Naive thymus-derived CD8-positive, alpha-beta T cell (primary cell): ENCODE data around the gene RAN. TPM values are rescaled to one million over a fixed set of nuclear protein-coding genes. Genes with fewer than 3 reads are reported as not detected.
A peak's percentile ranks its signal among the peaks of the same experiment; 100 is the strongest.
"Not testable (repeated sequence)": the region's sequence is repeated elsewhere in the genome, so short reads cannot be mapped to it uniquely, and the experiment has no call there.

Experiments used
- ATAC-seq, 2 donors: fragments of 150-1000 bp; cut with Tn5 transposase in 1 of 2; sonication (Bioruptor Pico), chemical (Tn5 transposase) in 1 of 2; 1 replicate in 1 of 2; 2 replicates in 1 of 2; pipeline ENCODE4 v1.10.0; 2021; ENCODE audit warnings: mild to moderate bottlenecking in 2 of 2, moderate library complexity in 2 of 2
- POLR2A ChIA-PET: fragments of 350-600 bp; sonication (Branson Sonifier 250); formaldehyde crosslinking; loops from one replicate; lab custom pipeline; 2021; ENCODE audit warnings: antibody characterized with exemption; lab: Charles Lee
- DNase-seq, 10 donors: peaks; one replicate each; pipeline versions ENCODE4 v3.0.0 to v3.0.0-alpha.2; 2020 to 2022
- H3K27ac Mint-ChIP-seq, 10 donors: one replicate each; pipeline ENCODE4 v1.8.0; 2020 to 2022; ENCODE audit warnings: mild to moderate bottlenecking in 10 of 10, mixed read lengths in 10 of 10, moderate library complexity in 4 of 10, inconsistent platforms in 1 of 10
- H3K27me3 Mint-ChIP-seq, 5 donors: one replicate each; pipeline ENCODE4 v1.8.0; 2021 to 2022; ENCODE audit warnings: mixed read lengths in 5 of 5
- H3K36me3 Mint-ChIP-seq, 3 donors: one replicate each; pipeline ENCODE4 v1.8.0; 2020 to 2022; ENCODE audit warnings: mixed read lengths in 3 of 3, mild to moderate bottlenecking in 2 of 3, inconsistent platforms in 1 of 3
- H3K4me1 Mint-ChIP-seq, 4 donors: one replicate each; pipeline ENCODE4 v1.8.0; 2021 to 2022; ENCODE audit warnings: mixed read lengths in 4 of 4
- H3K4me3 Mint-ChIP-seq, 10 donors: one replicate each; pipeline ENCODE4 v1.8.0; 2020 to 2022; ENCODE audit warnings: mild to moderate bottlenecking in 10 of 10, mixed read lengths in 10 of 10, moderate library complexity in 6 of 10, inconsistent platforms in 1 of 10
- H3K9me3 Mint-ChIP-seq, 9 donors: one replicate each; pipeline ENCODE4 v1.8.0; 2020 to 2022; ENCODE audit warnings: mixed read lengths in 9 of 9, mild to moderate bottlenecking in 3 of 9, inconsistent platforms in 1 of 9, moderate library complexity in 1 of 9
- polyA plus RNA-seq, 3 donors: library from polyadenylated mRNA; unstranded; fragments of 300-500 nt; fragmentation: Illumina TruSeq; gene quantifications; one replicate each; pipeline ENCODE4 v1.2.3, GENCODE V29; 2021
- total RNA-seq, 8 experiments: library from RNA in 2 of 8; stranded (reverse) in 2 of 8; gene quantifications; one replicate each; pipeline ENCODE4 v1.2.3 and lab custom pipeline; 2021 to 2026

The RAN gene
- total and polyA plus RNA-seq, 5 experiments from 2014 or later: 325 to 578 (median 522) TPM

GRCh38 chr12:130835436-130835835, 36.4 kb upstream of the RAN start:
- no peak for DNase-seq
- no peak for ATAC-seq
- POLR2A ChIA-PET: interaction anchor here (0.7 kb wide), 1 partner anchor 19 kb away, joined by 4 read pairs; no protein-coding TSS in a partner anchor
- Mint-ChIP-seq H3K27me3 (no peaks in the 10 kb centered on the region), H3K4me3 (no peak overlapping the region), H3K9me3 (no peaks in the 10 kb centered on the region), H3K4me1 (peaks cover 15 to 53% (median 40%) of the 10 kb centered on the region in 4 donors), H3K36me3 (peaks cover 0 to 2% (median 0%) of the 10 kb centered on the region in 3 donors), H3K27ac (no peak overlapping the region)

GRCh38 chr12:130838284-130838950, 33.4 kb upstream of the RAN start:
- H3K9me3 Mint-ChIP-seq: no peaks in the 10 kb centered on the region
- DNase-seq (peak in 6 of 10 donors; percentile 9 to 42 (median 35)), ATAC-seq (peak; percentile 19 to 23)
- peak overlapping the region in 8 of 10 donors; percentile 38 to 92 (median 84) for H3K27ac Mint-ChIP-seq
- peaks cover 11 to 43% (median 27%) of the 10 kb centered on the region in 4 donors for H3K4me1 Mint-ChIP-seq
- H3K4me3 Mint-ChIP-seq: peak overlapping the region; percentile 68 to 89 (median 82)
- no peaks in the 10 kb centered on the region for H3K27me3 Mint-ChIP-seq
- POLR2A ChIA-PET: interaction anchor here (0.8 to 2.4 kb wide), 5 partner anchors 10 to 84 kb away, joined by 3 to 16 read pairs (median 5); partner anchors contain the start of gene RAN
- H3K36me3 Mint-ChIP-seq: no peaks in the 10 kb centered on the region

DNA sequence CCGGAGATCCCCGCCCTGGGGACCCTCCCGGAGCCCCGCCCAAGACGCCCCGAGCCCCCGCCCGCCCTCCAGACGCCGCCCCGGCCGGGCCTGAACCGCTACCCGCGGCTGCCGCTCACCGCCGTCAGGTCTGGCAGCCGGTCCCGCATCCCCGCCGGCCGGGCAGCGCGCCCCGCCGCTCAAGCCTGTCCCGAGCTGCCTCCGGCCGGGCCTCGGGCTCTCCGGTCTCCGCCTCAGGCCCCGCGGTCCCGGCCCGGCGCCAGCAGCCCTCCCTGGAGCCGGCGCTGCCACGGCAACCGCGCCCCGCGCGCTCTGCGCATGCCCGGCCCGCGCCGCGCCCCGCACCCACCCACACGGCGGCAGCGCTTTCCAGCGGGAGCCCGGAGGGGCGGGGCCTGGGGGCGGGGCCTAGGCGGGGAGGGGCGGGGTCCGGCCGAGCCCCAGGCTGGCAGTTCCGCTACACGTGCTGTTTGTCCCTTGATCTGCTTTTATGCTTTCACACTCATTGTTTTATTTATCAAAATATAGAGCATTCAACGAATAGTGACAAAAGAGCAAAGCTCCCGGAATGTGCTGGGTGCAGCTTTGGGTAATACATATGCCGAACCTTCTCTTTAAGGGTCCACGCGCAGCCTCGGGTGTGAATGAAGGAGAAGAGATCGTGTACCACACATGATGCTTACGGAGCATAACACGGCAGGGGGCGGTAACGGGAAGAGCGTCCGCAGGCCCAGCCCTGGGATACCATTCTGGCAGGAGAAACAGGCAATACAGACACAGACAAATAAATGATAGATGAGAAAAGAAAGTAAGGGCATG, 32.7 kb upstream of the RAN start, which contains the start of gene STX2:
TSS of gene STX2 (minus strand) at position 300 of the 819 bp plus-strand sequence. CDS start at position 149, 151 bp downstream.
- H3K9me3 Mint-ChIP-seq: no peaks in the 10 kb centered on the region
- peaks cover 9 to 43% (median 25%) of the 10 kb centered on the region in 4 donors for H3K4me1 Mint-ChIP-seq
- peak; percentile 82 to 87 for ATAC-seq
- H3K27ac Mint-ChIP-seq: peak within 1 kb of the TSS; percentile 17 to 97 (median 94)
- peak; percentile 81 to 96 (median 91) for DNase-seq
- H3K27me3 Mint-ChIP-seq: no peaks in the 10 kb centered on the region
- no peaks in the 10 kb centered on the region for H3K36me3 Mint-ChIP-seq
- POLR2A ChIA-PET: interaction anchor here (0.8 to 2.4 kb wide), 5 partner anchors 11 to 85 kb away, joined by 3 to 16 read pairs (median 5); partner anchors contain the start of gene RAN
- peak within 1 kb of the TSS; percentile 76 to 93 (median 87) for H3K4me3 Mint-ChIP-seq

DNA sequence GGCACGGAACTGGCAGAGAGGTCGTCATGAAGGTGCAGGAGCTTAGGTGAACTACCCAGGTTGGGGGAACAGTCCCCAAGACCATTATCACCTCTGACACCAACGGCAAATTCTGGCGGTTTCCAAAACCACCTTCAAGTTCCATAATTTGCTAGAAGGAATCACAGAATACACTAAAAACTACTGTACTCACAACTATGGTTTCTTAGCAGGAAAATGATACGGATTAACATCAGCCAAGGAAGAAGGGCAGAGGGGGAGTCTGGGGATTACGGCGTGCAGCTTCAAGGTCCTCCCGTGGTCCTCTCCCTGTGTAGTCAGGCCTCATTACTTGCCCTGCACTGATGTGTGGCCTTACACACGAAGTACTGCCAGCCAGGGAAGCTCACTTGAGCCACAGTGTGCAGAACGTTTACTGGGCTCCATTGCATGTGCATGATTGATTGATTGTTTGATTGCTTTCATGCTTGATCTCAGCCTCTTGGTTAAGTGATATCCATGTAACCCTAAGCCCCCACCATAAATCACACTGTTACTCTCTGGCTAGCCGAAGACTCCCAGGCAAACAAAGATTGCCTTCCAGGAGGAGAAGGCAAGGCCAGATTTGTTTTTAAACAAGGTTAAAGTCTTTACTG, 32.0 kb upstream of the RAN start:
- Mint-ChIP-seq H3K9me3 (no peaks in the 10 kb centered on the region), H3K4me1 (peaks cover 9 to 39% (median 25%) of the 10 kb centered on the region in 4 donors), H3K27me3 (no peaks in the 10 kb centered on the region), H3K4me3 (peak overlapping the region; percentile 76 to 93 (median 86)), H3K36me3 (no peaks in the 10 kb centered on the region), H3K27ac (peak overlapping the region; percentile 17 to 97 (median 94))
- DNase-seq (no peak), ATAC-seq (no peak)
- POLR2A ChIA-PET: interaction anchor here (1.1 to 2.4 kb wide), 4 partner anchors 12 to 31 kb away, joined by 3 to 16 read pairs (median 8); partner anchors contain the start of gene RAN

DNA sequence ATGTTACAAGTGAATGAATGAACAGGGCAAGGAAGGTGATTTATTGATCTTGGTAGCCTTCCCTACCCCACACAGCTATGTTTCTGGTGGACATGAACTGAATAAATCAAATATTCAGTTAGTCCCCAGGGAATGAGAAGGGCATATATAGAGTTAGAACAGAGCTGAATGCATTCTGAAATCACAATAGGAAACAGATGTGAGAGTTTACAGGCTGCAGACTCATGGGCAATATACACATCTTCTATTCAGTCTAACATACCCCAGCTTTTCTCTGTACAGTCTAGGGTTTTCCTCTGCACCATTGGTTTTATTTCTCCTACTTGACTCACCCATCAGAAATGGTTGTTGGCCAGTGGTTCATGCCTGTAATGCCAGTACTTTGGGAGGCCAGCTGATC, 25.5 kb upstream of the RAN start:
- peaks cover 0 to 5% (median 0%) of the 10 kb centered on the region in 5 donors for H3K27me3 Mint-ChIP-seq
- POLR2A ChIA-PET: no interaction called here
- H3K27ac Mint-ChIP-seq: no peak overlapping the region
- no peaks in the 10 kb centered on the region for H3K4me1 Mint-ChIP-seq
- no peak for DNase-seq
- no peak for ATAC-seq
- H3K4me3 Mint-ChIP-seq: no peak overlapping the region
- no peaks in the 10 kb centered on the region for H3K9me3 Mint-ChIP-seq
- no peaks in the 10 kb centered on the region for H3K36me3 Mint-ChIP-seq

- H3K27me3 Mint-ChIP-seq: peaks cover 0 to 5% (median 0%) of the 10 kb centered on the region in 5 donors
Measured at GRCh38 chr12:130847112-130847511, 24.8 kb upstream of the RAN start.

DNA sequence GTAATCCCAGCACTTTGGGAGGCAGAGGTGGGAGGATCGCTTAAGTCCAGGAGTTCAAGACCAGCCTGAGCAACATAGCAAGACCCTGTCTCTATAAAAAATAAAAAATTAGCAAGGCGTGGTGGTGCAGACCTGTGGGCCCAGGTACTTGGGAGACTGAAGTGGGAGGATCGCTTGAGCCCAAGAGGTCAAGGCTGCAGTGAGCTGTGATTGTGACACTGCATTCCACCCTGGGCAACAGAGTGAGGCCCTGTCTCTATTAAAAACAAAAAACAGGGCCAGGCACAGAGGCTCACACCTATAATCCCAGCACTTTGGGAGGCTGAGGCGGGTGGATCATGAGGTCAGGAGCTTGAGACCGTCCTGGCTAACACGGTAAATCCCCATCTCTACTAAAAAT, 23.8 kb upstream of the RAN start:
- H3K4me1 Mint-ChIP-seq, H3K9me3 Mint-ChIP-seq, DNase-seq, ATAC-seq, POLR2A ChIA-PET, H3K36me3 Mint-ChIP-seq, H3K27me3 Mint-ChIP-seq, H3K4me3 Mint-ChIP-seq: not testable (repeated sequence)
- peak overlapping the region in 1 of 10 donors; percentile 47 for H3K27ac Mint-ChIP-seq

More at GRCh38 chr12:130847112-130847511, 24.8 kb upstream of the RAN start:
- Mint-ChIP-seq H3K4me1 (no peaks in the 10 kb centered on the region), H3K4me3 (no peak overlapping the region), H3K36me3 (no peaks in the 10 kb centered on the region), H3K27ac (peak overlapping the region in 1 of 10 donors; percentile 28), H3K9me3 (no peaks in the 10 kb centered on the region)
- no peak for ATAC-seq
- POLR2A ChIA-PET: no interaction called here
- DNase-seq: no peak

DNA sequence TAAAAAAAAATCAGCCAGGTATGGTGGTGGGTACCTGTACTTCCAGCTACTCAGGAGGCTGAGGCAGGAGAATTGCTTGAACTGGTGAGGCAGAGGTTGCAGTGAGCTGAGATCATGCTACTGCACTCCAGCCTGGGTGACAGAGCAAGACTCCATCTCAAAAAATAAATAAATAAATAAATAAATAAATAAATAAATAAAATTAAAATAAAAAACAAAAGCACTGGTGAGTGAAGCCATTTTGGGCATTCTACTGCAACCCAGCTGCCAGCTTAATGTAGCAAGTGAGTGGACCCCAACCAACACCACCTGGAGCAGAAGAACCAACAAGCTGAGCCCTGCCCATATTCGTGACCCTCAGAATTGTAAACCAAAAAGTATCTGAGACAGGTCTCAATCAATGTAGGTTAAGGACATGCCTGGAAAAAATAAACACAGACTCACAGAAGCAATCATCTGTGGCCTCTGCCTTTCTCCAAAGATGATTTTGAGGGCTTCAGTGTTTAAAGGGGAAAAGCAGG, 23.0 kb upstream of the RAN start:
- H3K9me3 Mint-ChIP-seq, H3K36me3 Mint-ChIP-seq, ATAC-seq, H3K27me3 Mint-ChIP-seq, H3K4me3 Mint-ChIP-seq, DNase-seq, H3K27ac Mint-ChIP-seq, POLR2A ChIA-PET, H3K4me1 Mint-ChIP-seq: not testable (repeated sequence)

- Mint-ChIP-seq H3K4me3 (no peak overlapping the region), H3K27ac (peak overlapping the region in 1 of 10 donors; percentile 2), H3K27me3 (peaks cover 0 to 5% (median 1%) of the 10 kb centered on the region in 5 donors), H3K36me3 (no peaks in the 10 kb centered on the region), H3K4me1 (no peaks in the 10 kb centered on the region), H3K9me3 (no peaks in the 10 kb centered on the region)
- ATAC-seq (no peak), DNase-seq (no peak)
- POLR2A ChIA-PET: no interaction called here
Measured at GRCh38 chr12:130849561-130850417, 22.1 kb upstream of the RAN start.

GRCh38 chr12:130850418-130851021, 21.3 kb upstream of the RAN start:
- peak overlapping the region in 1 of 10 donors; percentile 56 for H3K27ac Mint-ChIP-seq
- no peak overlapping the region for H3K4me3 Mint-ChIP-seq
- no peaks in the 10 kb centered on the region for H3K36me3 Mint-ChIP-seq
- ATAC-seq: no peak
- no peaks in the 10 kb centered on the region for H3K9me3 Mint-ChIP-seq
- DNase-seq: no peak
- H3K27me3 Mint-ChIP-seq: peaks cover 0 to 5% (median 1%) of the 10 kb centered on the region in 5 donors
- POLR2A ChIA-PET: no interaction called here
- no peaks in the 10 kb centered on the region for H3K4me1 Mint-ChIP-seq

- H3K4me1 Mint-ChIP-seq: peaks cover 0 to 2% (median 0%) of the 10 kb centered on the region in 4 donors
- no peak for DNase-seq
Measured at GRCh38 chr12:130856088-130856487, 15.8 kb upstream of the RAN start.

More at GRCh38 chr12:130856088-130856487, 15.8 kb upstream of the RAN start:
- Mint-ChIP-seq H3K36me3 (peaks cover 0 to 8% (median 5%) of the 10 kb centered on the region in 3 donors), H3K27ac (no peak overlapping the region), H3K27me3 (peaks cover 0 to 9% (median 1%) of the 10 kb centered on the region in 5 donors), H3K9me3 (peaks cover 0 to 11% (median 6%) of the 10 kb centered on the region in 9 donors), H3K4me3 (no peak overlapping the region)
- no peak for ATAC-seq
- POLR2A ChIA-PET: no interaction called here
